Measurements from ENCODE around the gene SLC22A31. TPM values are rescaled to one million over a fixed set of nuclear protein-coding genes. Genes with fewer than 3 reads are reported as not detected.
"Not testable (repeated sequence)": the region's sequence is repeated elsewhere in the genome, so short reads cannot be mapped to it uniquely, and the experiment has no call there.

The SLC22A31 gene
- 1 to 10 TPM in 1 of 4 donors, under 1 TPM in 3; 0.21 to 1.2 (median 0.60) TPM for polyA plus RNA-seq (ENCODE audit: insufficient read length in 4 of 4)

DNA sequence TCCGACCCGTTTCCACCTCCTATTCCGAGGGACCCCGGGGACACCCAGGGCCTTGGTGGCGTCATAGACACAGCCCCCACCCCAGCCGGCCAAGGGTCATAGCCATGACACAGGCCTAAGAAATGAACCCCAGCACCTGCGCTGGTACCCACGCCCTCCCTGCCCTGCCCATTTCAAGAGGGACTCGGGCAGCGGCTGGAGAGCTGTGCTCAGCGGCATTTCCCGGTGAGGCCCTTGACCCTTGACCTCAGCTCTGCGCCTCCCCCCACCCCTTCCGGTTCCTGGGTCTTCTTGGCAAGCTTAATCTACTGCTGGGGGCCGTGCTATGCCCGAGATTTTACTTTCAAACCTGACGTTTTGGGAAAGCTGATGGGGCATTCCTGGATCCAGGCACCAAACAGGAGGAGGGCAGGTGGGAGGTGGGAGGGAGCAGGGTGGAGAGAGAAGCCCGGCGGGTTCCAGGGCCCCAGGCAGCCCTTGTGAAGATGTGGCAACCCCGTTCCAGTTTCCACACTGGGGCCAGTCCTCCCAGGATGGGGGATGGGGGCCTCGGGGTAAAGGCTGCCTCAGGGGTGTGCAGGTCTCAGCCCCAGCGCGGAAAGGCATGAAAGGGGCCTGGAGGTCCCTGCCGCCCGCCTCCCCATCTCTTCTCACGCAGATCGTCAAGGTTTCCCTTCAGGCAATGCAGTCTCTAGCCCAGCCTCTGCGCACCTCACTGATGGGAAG, at the start of gene SLC22A31:
Gene SLC22A31 (minus strand): TSS at position 414 of the 726 bp plus-strand sequence. CDS start 36 bp downstream, at position 378.
- DNase-seq (ENCODE audit: low read depth in 4 of 4, low spot score in 2 of 4) = no peak

DNA sequence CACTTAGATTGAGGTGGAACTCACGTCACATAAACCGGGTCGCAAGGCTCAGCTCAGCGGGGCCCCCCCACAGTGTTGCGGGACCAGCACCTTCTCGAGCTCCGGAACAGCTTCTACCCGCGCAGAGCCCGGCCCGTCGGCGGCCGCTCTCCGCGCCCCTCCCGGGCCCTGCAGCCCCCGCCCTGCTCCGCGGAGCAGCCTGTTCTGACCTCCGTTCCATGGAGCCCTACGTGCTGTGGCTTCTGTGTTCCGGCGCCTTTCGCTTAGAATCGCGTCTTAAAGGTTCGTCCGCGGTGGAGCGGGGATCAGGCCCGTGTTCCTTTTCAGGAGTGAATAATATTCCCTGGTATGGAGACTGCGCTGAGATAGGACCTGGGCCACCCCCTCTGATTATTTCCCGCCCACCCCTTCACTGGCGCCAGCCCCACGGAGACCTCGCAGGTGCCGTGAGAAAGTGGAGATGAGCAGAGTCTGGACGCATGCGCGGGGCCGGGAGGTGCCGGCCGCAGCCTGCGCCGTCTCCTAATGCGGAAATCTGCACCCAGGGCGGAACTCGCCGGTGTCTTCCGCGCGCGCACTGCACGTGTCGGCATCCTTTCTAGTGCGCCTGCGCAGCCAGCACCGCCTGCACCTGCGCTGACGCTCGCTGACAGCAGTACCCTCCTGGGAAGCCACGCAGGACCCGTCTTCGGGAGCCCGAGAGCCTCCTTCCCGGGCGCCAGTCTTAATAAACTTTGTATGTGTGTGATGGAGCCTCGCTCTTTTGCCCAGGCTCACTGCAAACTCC, 48.1 kb upstream of the SLC22A31 start:
- DNase-seq (ENCODE audit: low read depth in 4 of 4, low spot score in 2 of 4) = no peak

DNA sequence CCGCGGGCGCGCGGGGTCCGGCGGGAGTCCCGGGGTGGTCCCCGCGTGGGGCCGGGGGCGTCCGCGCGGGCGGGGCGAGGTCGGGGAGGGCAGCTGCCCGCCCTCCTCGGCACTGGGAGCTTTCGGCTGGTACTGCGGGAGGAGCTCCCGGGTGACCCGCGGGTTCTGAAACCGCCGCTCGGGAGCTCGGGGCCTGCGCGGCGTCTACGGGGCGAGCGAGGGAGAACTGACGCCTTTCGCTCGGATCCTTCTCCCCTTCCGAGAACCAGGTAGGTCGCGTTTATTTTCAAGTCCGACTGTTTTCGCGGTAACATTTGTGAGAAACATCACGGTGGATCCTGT, 47.4 kb upstream of the SLC22A31 start:
- not testable (repeated sequence) for DNase-seq (ENCODE audit: low read depth in 4 of 4, low spot score in 2 of 4)

DNA sequence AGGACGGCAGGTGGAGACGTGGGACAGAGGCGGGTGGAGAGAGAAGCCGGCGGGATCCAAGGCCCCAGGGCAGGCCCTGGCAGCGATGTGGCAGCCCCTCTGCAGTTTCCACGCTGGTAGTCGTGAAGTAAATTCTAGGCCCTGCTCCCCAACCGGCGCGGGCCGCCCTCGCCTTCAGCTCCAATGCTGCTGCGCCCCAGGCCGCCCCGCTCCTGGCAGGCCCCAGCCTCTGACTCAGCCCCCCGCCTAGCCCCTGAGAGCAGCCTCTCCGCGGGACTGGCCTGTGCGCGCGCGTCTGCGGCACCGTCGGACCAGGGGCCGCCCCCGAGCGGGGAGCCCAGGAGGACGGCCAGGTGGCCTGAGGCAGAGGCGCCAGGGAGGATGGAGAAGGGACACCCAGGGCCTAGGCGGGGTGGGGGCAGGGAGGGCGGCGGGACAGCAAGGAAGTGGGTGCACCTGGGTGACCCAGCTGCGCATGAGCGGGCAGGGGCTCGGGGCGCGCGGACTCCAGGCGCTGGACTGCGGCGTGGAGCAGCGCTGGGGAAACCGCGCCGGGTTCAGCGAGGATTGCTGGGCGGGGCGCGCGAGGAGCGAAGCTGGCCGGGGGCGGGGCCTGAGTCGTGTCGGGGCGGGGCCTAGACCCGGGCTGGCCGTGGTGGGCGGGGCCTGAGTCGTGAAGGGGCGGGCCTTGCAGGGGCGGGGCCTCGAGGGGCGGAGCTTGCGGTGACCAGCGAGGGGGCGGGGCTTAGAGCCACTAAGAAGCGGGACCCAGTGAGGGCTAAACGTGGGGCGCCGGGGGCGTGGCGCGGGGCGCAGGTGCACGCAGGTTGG, 46.8 kb upstream of the SLC22A31 start:
- peak in 2 of 4 donors; percentile 55 for DNase-seq (ENCODE audit: low read depth in 4 of 4, low spot score in 2 of 4)

DNA sequence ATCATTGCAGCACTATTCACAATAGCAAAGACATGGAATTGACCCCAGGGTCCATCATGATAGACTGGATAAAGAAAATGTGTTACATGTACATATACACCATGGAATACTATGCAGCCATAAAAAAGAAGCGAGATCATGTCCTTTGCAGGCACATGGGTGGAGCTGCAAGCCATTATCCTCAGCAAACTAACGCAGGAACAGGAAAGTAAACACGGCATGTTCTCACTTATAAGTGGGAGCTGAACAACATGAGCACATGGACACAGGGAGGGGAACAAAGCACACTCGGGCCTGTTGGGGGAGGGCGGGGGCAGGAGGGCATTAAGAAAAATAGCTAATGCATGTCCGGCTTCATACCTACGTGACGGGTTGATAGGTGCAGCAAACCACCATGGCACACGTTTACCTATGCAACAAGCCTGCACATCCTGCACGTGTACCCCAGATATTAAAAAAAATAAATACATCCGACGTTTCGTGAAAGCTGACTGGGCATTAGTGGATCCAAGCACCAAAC, 46.1 kb upstream of the SLC22A31 start:
- no peak for DNase-seq (ENCODE audit: low read depth in 4 of 4, low spot score in 2 of 4)

DNA sequence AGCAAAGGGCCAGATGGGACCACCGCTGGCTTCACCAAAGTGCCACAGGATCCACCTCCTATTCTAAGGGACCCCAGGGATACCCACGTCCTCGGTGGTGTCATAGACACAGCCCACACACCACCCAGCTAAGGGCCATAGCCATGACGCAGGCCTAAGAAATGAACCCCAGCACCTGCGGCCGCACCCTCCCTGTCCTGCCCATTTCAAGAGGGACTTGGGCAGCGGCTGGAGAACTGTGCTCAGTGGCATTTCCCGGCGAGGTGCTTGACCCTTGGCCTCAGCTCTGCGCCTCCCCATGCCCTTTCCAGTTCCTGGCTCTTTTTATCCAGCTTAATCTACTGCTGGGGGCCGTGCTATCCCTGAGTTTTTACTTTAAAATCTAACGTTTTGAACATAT, 44.4 kb upstream of the SLC22A31 start:
- DNase-seq (ENCODE audit: low read depth in 4 of 4, low spot score in 2 of 4) = no peak

DNA sequence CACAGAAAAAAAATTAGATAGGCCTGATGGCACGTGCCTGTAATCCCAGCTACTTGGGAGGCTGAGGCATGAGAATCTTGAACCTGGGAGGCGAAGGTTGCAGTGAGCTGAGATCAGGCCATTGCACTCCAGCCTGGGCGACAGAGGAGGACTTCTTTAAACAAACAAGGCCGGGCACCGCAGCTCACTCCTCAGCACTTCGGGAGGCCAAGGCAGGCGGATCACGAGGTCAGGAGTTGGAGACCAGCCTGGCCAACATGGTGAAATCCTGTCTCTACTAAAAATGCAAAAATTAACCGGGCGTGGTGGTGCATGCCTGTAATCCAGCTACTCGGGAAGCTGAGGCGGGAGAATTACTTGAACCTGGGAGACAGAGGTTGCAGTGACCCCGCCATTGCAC, 43.9 kb upstream of the SLC22A31 start:
- DNase-seq (ENCODE audit: low read depth in 4 of 4, low spot score in 2 of 4) = not testable (repeated sequence)

DNA sequence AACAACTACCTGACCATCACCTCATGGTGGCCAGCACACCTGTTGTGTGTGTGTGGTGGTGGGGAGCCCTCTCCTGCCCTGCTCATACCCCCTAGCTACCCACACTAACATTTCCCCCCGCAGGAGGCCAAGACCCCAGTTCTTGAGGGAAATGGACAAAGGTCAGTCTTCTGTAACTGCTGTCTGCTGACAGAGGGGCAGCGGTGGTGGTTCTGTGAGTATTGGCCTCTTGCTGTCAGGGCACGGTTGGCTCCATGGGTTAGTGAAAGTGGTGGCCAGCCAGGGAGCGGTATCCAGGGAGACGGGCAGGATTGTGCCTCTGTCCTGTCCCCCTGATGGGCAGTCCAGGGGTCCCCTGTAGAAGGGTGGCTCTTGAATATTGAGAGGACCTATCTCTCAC, 43.3 kb upstream of the SLC22A31 start:
- DNase-seq (ENCODE audit: low read depth in 4 of 4, low spot score in 2 of 4) = no peak

DNA sequence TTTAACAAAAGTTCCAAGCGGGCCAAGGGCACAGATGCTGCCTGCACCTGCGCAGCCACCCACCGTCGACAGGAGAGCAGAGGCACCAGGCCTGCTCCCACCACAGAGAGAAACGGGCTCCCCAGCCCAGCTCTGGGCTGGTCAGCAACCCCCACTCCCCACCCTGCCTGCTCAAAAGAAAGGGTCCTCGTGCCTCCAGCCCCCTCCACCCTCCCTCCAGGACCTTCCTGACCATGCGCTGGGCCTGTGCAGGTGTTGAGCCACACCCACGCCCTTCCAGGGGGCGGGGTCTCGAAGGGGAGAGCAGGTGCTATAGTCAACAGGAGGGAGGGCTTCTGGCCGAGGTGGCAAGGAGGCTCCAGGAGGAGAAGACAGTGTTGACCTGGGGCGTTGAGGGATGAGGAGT, 42.5 kb upstream of the SLC22A31 start:
- DNase-seq (ENCODE audit: low read depth in 4 of 4, low spot score in 2 of 4) = no peak

DNA sequence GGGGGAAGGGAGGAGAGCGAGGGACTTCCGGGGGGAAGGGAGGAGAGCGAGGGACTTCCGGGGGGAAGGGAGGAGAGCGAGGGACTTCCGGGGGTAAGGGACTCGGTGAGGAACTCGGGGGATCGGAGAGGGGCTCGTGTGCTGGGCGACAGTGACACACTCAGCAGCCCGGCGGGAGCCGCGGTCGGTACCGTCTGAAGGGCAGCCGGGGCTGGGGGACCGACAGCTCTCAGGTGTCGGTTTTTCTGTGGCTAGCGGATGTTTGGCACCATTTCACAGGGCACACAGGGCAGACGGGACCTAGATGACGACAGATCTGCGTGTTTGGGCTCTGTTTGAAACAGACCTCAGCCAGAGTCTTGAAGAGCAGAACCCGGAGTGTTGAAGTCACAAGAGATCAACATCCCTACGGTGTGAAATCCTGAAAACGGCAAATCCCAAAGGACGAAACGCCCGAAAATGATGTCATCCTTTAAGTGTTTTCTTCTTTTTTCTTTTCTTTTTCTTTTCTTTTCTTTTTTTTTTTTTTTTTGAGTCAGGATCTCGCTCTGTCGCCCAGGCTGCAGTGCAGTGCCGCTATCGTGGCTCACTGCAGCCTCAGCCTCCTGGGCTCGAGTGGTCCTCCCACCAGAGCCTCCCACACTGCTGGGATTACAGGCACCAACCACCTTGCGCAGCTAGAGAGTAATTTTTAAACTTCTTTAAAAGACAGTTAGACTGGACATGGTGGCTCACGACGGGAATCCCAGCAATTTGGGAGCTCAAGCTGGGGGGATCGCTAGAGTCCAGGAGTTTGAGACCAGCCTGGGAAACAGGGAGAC, 41.1 kb upstream of the SLC22A31 start:
- peak in 2 of 4 donors; percentile 60 to 69 for DNase-seq (ENCODE audit: low read depth in 4 of 4, low spot score in 2 of 4)

DNA sequence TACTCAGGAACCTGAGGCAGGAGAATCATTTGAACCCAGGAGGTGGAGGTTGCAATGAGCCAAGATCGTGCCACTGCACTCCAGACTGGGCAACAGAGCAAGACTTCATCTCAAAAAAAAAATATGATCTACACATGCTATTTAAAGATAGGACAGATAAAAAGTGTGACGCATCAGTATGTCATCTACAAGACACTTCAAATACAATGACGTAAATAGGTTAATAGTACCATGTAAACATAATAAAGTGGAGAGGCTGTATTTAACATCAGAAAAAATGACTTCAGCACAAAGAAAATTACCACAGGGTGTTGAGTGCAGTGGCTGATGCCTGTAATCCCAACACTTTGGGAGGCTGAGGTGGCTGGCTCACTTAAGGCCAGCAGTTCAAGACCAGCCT, 37.4 kb upstream of the SLC22A31 start:
- no peak for DNase-seq (ENCODE audit: low read depth in 4 of 4, low spot score in 2 of 4)

DNA sequence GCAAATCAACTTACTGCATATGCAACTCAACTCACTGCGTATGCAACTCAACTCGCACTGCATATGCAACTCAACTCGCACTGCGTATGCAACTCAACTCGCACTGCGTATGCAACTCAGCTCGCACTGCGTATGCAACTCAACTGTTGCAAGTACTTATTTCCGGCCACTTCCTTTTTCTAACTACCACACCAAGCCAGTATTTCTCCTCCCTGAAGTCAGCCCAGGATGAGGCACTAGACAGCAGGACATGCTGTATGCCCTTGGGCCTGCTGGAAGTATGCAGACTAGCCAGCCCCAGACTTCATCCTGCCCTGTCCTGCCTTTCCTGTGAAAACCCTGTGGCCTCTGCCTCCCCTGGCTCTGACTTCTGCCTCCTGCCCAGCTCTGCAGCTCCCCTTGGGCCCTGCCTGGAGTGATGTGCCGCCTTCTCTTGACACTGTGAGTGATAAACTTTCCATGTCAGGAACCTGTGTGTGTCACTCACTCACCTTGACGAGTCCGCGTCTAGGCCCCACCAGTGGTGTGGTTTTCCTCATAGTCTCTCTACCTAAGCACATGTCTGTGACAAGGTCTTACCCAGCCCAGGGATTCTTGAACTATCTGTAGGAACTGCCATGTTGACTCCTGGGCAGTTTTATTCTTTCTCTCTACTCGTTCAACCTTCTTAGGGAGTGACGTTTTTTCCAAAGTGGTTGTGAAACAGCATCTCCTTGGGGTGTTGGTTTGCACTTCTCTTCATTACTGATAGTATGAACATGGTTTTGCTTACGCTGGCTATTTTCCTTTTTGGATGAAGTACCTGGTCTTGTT, 33.5 kb upstream of the SLC22A31 start:
- no peak for DNase-seq (ENCODE audit: low read depth in 4 of 4, low spot score in 2 of 4)

DNA sequence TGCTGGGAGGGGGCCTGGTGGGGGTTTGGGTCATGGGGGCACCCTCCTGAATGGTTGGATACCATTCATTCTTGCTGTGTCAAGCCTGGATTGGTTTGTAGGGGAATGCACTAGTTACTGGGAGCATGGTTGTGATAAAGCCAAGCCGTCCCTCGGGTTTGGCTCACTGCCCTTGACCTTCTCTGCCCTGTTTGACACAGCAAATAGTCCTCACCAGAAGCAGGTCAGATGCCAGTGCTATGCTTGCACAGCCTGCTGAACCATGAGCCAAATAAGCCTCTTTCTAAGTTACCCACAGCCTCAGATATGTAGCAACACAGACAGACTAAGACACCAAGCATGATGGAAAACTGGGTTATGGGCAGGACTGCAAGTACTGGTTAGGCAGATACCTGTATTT, 31.8 kb upstream of the SLC22A31 start:
- no peak for DNase-seq (ENCODE audit: low read depth in 4 of 4, low spot score in 2 of 4)

DNA sequence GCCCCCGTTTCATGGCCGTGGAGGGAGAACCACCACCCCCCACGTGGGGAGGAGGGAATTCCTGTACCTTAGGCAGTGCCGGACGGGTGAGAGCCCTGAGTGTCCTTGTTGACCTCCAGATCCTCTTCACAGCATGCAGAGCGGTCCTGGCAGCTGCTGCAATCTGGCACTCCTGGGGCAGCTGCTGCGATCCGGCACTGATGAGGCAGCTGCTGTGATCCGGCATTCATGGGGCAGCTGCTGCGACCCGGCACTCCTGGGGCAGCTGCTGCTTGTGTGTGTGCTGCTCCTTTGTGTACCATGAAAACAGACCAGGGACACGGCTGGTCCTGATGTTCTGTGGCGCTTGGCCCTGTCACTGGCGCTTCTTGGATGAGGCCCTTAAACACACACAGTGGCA, 29.9 kb upstream of the SLC22A31 start:
- no peak for DNase-seq (ENCODE audit: low read depth in 4 of 4, low spot score in 2 of 4)

DNA sequence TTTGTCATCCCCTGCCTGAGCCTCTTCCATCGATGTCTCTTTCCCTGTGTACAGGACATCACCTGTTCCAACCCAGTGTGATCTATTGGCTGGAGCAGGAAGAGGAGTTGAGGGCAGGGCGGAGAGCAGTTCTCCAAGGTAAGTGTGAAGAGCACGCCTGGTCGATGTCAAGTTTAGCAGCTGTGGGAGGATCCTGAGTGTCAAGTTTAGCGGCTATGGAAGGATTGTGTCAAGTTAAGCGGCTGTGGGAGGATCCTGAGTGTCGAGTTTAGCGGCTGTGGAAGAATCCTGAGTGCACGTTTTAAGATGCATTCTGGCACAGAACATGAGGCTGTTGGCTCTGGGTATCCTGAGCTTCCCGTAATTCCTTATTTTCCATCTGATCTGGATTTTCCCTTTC, 24.3 kb upstream of the SLC22A31 start:
- DNase-seq (ENCODE audit: low read depth in 4 of 4, low spot score in 2 of 4) = no peak

DNA sequence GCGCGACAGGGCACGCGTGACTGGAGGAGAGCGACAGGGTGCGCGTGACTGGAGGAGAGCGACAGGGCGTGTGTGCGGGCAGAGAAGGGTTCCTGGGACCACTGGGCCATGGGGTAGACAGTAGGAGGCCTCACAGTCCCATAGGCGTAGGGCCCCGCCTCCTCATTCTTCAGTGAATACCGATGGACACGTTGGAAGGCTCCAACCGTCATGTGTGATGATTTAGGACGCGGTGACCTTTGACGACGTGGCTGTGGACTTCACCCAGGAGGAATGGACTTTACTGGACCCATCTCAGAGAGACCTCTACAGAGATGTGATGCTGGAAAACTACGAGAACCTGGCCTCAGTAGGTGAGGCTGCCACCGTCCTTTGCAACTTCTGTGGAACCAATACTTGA, 22.6 kb upstream of the SLC22A31 start:
- DNase-seq (ENCODE audit: low read depth in 4 of 4, low spot score in 2 of 4) = no peak

DNA sequence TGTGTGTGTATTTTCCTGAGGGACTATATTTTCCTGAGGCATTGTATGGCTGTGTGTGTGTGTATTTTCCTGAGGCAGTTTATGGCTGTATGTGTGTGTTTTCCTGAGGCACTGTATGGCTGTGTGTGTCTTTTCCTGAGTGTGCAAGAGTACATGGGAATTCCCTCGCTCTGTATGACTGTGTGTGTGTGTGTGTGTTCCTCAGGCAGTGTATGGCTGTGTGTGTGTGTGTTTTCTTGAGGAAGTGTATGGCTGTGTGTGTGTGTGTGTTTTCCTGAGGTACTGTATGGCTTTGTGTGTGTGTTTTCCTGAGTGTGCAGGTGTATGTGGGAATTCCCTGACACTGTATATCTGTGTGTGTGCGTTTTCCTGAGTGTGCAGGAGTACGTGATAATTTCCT, 21.3 kb upstream of the SLC22A31 start:
- DNase-seq (ENCODE audit: low read depth in 4 of 4, low spot score in 2 of 4) = no peak

DNA sequence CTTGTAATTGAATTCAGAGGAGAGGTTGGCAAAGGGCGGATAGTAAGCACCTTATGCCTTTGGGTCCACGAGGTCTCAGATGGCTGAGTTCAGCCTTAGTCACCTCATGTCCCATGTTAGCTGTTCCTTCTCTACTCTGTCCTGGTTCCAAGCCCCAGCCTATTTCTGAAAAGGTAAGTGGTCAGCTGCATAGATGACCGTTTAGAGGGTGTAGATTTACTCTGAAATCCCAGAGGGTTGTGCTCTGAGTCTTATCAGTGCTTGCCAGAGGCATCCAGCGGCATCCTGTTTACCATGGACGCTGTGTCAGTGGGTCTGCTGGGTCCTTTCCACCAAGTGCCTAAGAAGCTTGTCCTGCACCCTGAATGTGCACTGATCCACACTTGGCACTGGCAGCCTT, 19.0 kb upstream of the SLC22A31 start:
- no peak for DNase-seq (ENCODE audit: low read depth in 4 of 4, low spot score in 2 of 4)
